A673 (cell line): ENCODE data around the gene CFAP97D2.

Source experiments
- EZH2 ChIP-seq: fragments of 200-600 bp; sonication (generic); IDR thresholded peaks from 2 replicates; pipeline ENCODE4 v1.6.1; 2017; ENCODE audit warnings: borderline replicate concordance, low read depth, mild to moderate bottlenecking, mixed read lengths, antibody characterized with exemption, low read length; ENCODE audit not compliant: poor library complexity, severe bottlenecking
- TF ChIP-seq, protein P1 (sequence below): fragments of 300-800, 200-600 bp; sonication (generic); conservative IDR thresholded peaks from 2 replicates; pipeline ENCODE4 v1.5.1; 2017; ENCODE audit warnings: low read depth, mild to moderate bottlenecking, antibody characterized with exemption, low read length, moderate library complexity, mixed read lengths

DNA sequence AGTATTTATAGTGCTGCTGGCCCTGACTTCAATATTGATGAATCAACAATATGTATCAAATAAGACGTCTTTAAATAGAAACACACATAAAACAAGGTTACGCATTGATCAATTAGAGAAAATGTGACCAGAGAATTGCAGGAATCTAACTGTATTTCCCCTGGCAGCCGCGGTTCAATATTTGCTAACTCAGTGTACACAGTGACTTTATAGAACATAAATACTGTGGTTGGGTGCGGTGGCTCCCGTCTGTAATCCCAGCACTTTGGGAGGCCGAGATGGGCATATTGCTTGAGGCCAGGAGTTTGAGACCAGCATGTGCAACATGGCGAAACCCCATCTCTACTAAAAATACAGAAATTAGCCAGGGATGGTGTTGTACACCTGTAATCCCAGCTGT, 79.5 kb downstream of the CFAP97D2 start:
- TF ChIP-seq, protein P1, sequence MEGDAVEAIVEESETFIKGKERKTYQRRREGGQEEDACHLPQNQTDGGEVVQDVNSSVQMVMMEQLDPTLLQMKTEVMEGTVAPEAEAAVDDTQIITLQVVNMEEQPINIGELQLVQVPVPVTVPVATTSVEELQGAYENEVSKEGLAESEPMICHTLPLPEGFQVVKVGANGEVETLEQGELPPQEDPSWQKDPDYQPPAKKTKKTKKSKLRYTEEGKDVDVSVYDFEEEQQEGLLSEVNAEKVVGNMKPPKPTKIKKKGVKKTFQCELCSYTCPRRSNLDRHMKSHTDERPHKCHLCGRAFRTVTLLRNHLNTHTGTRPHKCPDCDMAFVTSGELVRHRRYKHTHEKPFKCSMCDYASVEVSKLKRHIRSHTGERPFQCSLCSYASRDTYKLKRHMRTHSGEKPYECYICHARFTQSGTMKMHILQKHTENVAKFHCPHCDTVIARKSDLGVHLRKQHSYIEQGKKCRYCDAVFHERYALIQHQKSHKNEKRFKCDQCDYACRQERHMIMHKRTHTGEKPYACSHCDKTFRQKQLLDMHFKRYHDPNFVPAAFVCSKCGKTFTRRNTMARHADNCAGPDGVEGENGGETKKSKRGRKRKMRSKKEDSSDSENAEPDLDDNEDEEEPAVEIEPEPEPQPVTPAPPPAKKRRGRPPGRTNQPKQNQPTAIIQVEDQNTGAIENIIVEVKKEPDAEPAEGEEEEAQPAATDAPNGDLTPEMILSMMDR, result no peak
- TF ChIP-seq EZH2, result no peak
